Measurements from ENCODE around the gene EFCAB6.

Gene EFCAB6

DNA sequence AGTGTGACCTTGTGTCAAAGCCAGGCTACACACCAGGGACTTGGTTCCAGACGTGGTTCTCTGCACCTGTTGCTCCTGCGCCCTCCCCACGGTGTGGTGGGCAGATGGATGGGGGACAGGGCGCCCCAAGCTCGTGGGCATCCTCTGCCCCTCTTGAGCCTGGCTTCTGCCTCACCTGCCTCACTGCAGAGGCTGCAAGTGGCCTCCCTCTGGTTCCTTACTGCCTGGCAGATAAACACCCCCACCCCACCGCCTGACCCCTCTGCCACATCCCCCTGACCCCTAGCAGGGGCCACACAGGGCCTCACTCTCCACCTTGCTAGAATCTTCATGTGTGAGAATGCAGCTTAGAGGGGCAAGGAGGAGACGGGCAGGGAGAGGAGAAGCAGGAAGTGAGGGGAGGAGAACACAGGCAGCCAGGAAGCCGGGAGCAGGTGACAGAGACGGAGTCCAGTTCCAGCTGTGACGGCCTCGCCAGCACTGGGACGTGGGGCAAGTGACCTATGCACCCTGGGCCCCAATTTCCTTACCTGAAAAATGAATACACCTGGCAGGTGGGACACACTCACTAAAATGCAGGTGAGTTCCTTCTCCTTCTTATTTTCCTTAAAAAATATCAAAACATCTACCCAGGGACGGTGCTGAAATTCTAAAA, 178.3 kb downstream of the EFCAB6 start:
- no peak for DNase-seq

- no peak for DNase-seq
Observed at GRCh38 chr22:43631846-43632245, 180.3 kb downstream of the EFCAB6 start.

GRCh38 chr22:43631201-43631600, 180.9 kb downstream of the EFCAB6 start:
- DNase-seq = no peak

- DNase-seq = no peak
Observed at GRCh38 chr22:43630451-43630850, 181.7 kb downstream of the EFCAB6 start.

- no peak for DNase-seq
Observed at GRCh38 chr22:43628250-43628649, 183.9 kb downstream of the EFCAB6 start.

DNA sequence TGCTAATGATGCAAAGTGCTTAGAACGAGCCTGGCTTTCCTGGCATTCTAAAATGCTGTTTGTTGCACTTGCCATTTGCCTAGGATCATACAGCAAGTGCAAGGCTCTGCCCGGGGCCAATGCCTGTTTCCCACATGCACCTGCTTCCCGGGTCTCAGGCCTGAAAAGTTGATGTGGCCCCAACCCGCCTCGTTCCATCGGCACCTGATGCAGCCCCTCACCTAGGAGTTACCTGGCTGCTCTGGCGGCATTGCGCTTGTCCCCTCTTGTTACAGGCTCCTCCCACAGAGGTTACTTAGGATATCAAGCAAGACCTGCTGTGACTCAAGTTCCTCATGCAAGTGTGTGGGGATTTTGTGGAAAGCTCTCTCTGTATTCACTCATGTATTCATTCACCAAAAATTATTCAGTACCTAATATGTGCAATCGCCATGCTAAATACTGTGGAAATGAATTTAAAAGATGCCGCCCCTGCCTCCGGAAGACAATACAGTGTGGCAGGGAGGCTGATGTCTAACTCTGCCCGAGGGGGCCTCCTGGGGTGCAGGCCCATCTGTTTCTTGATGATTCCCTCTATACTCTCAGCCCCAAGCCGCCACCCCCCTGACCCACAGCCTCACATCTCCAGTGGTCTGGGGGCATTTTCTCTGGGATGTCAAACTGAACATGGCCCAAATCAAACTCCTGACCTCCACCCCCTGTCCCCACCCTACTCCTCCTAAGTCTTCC, 184.5 kb downstream of the EFCAB6 start:
- no peak for DNase-seq

DNA sequence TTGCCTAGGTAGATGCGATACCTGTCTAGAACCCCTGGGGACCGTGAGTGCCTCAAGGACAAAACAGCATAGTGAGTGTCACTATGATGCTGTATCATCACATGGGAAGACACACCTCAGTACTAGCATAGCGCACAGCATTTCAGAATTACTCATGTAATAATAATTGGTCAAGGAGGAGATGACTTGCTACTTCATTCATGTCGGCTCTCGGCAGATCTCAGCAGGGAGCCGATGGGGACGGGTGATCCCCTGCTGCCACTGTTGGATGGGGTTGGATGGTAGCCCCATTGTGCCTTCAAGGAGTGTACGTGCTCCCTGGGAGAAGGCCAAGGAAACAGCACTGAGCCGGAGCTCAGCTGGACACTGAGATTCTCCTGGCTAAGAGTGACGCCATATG, 186.9 kb downstream of the EFCAB6 start:
- DNase-seq = no peak

- no peak for DNase-seq
Observed at GRCh38 chr22:43624144-43624998, 187.7 kb downstream of the EFCAB6 start.

DNA sequence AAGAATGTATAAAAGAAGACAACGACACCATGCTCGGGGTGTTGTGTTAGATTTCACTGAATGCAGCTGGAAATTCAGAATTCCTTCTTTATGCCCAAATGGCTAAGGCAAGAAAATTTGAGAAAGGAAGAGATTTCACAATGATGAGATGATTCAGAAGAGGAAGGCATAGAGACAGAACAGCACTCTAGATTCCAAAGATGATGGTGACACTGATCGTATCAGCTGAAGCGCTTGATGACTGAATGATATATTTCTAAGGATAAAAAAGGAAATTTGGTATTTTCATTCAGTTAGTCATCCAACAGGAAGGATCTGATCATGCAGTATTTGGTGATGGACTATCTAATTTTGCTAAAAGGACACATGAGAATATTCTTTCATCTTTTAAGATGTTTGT, 189.2 kb downstream of the EFCAB6 start:
- DNase-seq = no peak

DNA sequence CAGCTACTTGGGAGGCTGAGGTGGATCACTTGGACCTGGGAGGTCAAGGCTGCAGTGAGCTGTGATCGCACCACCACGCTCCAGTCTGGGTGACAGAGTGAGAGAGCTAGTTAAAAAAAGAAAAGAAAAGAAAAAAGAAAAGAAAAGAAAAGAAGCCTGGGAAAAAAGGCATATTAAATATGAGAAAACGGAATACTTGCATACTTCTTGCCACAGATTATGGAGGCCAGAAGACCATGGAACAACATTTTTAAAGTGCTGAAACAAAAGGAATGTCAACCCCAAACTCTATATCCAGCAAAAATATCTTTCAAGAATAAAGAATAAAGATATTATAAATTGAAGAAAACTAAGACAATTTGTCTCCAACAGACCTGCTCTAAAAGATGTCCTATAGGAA, 191.9 kb downstream of the EFCAB6 start:
- DNase-seq = no peak

DNA sequence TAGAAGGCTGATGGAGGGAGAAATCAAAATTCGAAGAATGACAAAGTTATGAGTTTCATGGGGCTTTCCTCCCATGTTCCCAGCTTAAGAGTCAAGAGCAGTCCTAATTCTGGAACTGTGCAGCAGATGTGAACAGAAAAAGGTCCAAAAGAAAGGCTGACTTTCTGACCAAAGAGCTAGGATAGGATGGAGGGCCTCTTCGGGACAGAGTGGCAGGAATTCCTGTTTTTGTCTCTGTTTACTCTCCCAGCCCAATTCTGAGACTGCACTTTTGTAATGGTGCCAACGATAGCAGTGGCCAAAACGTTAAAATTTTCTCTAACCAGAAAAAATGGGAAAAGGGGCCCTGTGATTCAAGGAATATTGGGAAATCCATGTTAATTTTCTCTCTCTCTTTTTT, 193.6 kb downstream of the EFCAB6 start:
- no peak for DNase-seq

- DNase-seq = no peak
Observed at GRCh38 chr22:43616645-43617044, 195.5 kb downstream of the EFCAB6 start.

GRCh38 chr22:43600265-43600664, 211.8 kb downstream of the EFCAB6 start:
- no peak for DNase-seq

DNA sequence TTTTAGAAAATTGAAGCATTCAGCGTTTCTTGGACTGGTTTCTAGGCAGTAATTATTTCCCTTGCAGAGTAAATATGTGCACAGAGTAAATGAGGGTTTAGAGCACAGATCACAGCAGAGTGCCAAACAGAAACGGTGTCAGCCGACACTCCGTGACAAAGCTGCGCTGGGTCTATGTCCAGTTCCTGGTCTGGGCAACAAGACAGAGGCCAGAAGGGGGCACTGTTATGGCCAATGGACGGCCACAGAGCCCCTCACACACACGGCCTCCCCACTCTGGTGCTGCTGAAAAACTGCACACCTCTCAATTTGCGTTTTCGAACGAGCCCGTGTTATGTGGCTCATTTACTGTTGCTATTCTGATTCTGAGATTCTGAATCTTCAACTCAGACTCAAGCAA, 219.6 kb downstream of the EFCAB6 start:
- DNase-seq = no peak

DNA sequence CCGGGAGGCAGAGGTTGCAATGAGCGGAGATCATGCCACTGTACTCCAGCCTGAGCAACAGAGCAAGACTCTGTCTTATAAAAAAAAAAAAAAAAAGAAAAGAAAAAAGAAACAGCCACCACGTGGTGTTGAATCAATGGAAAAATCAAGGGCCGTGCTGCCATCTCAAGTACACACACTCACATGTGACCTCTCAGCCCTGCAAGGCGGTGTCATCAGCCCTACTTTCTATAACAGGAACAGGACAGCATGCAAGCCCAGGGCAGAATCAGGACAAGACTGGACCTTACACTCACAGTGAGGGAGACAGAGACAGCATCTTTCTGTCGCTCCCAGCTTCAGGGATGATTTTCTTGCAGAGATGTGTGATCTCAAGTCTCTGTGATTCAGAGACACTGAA, 220.7 kb downstream of the EFCAB6 start:
- DNase-seq = no peak

DNA sequence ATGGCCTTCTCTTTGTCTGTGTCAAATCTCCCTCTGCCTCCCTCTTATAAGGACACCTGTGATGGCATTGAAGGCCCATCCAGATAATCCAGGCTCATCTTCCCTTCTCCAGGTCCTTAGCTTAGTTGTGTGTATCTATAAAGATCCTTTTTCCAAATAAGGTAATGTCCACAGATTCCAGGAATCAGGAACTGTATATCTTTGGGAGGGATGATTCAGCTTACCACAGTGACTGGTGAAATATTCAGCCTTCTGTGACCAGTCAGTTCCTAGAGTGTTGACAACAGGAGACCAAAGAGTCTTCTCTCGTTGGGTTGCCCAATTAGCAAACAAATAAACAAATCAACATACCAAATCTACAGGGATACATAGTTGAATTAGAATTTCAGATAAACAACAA, 224.5 kb downstream of the EFCAB6 start:
- no peak for DNase-seq

DNA sequence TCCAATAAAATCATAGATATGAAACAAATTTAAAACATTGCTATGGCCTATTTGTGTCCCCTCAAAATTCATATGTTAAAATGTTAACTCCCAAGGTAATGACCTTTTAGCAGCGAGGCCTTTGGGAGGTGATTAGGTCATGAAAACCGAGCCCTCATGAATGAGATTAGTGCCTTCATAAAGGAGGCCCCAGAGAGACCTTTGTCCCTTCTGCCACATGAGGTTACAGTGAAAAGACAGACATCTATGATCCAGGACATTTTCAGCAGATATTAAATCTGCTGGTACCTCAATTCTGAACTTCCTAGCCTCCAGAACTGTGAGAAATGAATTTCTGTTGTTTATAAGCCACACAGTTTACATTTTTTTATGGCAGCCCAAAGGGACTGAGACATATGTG, 228.6 kb downstream of the EFCAB6 start:
- DNase-seq = no peak

GRCh38 chr22:43582394-43582793, 229.7 kb downstream of the EFCAB6 start:
- no peak for DNase-seq

GRCh38 chr22:43580271-43580750, 231.8 kb downstream of the EFCAB6 start:
- no peak for DNase-seq

DNA sequence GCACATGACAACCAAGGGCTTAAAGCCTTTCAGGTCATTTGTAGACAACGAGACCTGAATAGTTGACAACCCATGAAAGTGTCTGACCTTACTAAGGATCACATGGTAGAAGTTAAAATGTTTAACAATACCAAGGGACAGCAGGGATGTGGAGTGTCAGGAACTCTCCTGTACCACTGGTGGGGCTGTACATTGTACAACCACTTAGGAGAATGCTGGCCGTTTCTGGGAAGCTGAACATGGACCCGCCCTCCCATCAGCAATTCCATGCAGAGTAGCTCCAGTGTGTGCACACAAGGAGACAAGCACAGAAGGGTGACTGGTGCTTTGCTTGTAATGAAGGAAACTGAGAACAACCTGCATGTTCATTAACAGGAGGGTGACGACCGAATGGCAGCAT, 237.4 kb downstream of the EFCAB6 start:
- DNase-seq = no peak

DNA sequence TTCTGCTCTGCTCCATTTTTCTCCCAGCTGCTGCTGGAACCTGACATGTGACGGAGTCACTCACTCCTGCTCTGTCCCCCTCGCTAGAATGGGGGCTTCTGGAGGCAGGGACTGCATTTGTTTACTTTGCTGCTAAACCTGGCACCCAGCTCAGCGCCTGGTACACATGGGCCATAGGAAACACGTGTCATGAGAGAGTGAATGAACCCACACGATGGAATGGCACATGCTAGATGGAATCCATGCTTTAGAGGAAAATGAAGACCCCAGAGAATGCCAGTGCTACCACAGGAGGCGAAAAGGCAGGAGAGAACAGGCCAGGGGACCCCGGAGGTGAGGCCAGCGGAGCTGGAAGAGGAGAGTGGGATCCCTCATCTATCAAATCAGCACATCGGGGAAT, 239.4 kb downstream of the EFCAB6 start:
- DNase-seq = no peak

DNA sequence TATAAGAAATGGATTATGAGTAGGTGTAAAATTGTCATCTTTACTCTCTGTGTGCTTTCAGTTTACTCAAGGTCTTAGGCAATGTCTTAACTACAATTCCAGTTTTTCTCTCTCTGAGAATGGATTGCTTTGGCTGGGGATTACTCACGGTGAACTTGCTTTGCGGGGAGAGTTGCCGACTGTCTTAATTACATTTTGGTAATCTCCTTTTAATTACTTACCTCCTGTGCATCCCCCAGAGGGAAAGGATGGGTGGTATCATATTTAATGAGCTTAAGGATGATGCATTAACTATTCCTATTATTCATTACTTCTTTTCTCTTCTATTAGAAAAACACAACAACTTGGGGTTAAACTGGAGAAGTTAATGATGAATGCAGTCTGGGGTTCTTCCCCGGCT, 240.9 kb downstream of the EFCAB6 start:
- no peak for DNase-seq

DNA sequence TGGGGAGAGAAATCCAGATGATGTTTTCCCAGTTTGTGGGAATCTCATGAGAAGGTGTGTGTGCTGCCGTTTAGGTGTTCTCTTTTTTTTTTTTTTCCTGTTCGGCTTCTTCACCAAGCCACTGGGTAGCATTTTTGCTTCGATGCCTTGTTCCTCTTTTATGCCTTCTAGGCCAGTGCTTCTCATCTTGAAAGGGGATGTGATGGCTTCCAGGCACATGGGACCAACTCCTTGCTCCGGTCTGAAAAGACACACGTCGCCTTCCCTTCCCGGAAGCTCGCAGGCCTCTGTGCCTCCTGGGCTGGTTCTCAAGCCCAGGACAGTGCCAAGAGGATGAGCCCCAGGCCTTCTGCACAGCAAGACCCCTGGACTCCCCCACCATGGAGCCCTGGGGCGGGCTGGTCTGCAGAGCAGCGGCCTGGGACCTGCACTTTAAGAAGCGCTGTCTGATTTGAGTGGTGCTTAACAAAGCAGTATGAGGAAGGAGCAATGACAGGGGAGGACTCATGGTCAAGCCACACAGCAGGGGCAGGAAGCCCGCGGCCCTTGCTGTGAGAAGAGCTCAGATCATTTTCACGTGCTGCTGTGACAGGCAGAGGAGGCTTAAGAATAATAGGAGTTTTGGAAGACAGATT, 241.5 kb downstream of the EFCAB6 start:
- no peak for DNase-seq

Data from SIG-M5 (cell line).